ENCODE data around the gene CAND2. TPM values are rescaled to one million over a fixed set of nuclear protein-coding genes. Genes with fewer than 3 reads are reported as not detected.

CAND2 gene
- total RNA-seq, 2 experiments from 2014 or later = 0.15 TPM; not detected in 1

DNA sequence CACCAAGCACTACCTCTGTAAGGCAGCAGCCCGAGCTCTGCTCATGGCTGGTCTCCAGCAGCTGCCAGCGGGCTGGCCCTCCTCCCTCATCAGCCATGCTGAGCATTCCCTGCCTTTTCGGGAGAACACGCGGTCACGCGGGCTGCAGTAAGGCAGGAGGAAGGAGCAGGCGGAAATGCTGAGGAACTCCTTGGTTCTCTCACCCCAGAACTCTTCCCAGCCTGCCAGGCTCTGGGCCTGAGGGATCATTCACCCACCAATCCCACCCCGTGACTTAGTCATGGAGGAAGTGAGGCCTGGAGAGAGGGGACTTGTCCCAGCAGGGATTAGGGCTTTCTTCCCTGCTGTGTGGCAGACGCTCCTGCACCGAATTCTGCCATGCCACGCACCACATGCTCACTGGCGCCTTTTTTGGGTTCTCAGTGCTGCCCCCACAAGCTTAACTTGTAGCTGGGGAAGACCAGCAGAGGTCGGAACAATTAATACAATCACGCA is 87.8 kb downstream of the CAND2 start:
- Mint-ChIP-seq H3K4me3 (no peak overlapping the region), H3K4me1 (peaks cover 7% of the 10 kb centered on the region), H3K36me3 (ENCODE audit: low read depth) (no peaks in the 10 kb centered on the region), H3K9me3 (no peaks in the 10 kb centered on the region), H3K27ac (no peak overlapping the region), H3K27me3 (peaks cover 49% of the 10 kb centered on the region)
- no peak for DNase-seq
- ChIA-PET POLR2A (no interaction called here), CTCF (interaction anchor here (1.0 to 1.4 kb wide), 3 partner anchors 8 to 97 kb away, joined by 3 to 6 read pairs (median 4); partner anchors contain the start of gene RPL32)

Other genes starting within 250 kb of the CAND2 start
- gene MKRN2, start 239.6 kb upstream of the CAND2 start, total RNA-seq = 10 to 100 TPM; 21.9 to 24.2 TPM
- 10 to 100 TPM; 83.2 to 86.0 TPM for gene RAF1, start 132.6 kb upstream of the CAND2 start, total RNA-seq
- gene TMEM40, start 37.4 kb upstream of the CAND2 start, total RNA-seq = not detected
- gene RPL32, start 44.9 kb downstream of the CAND2 start, total RNA-seq = 1,000 to 10,000 TPM; 1,634 to 1,730 TPM

Data from activated CD4-positive, alpha-beta memory T cell treated with anti-CD3 and anti-CD28 coated beads, Interleukin-2, amount 10 ng/mL, durations not matched to agents 7 days and 5 days (primary cell).